ENCODE measurements around the gene IPO8.
A peak's percentile ranks its signal among the peaks of the same experiment; 100 is the strongest.

Gene IPO8

GRCh38 chr12:30695199-30696102, at the start of gene IPO8:
IPO8 (minus strand) TSS chr12:30695869; CDS start chr12:30695647, 222 bp downstream.
- DNase-seq: peak; percentile 92

- DNase-seq: no peak
Measured at GRCh38 chr12:30744321-30744720, 48.7 kb upstream of the IPO8 start.

DNA sequence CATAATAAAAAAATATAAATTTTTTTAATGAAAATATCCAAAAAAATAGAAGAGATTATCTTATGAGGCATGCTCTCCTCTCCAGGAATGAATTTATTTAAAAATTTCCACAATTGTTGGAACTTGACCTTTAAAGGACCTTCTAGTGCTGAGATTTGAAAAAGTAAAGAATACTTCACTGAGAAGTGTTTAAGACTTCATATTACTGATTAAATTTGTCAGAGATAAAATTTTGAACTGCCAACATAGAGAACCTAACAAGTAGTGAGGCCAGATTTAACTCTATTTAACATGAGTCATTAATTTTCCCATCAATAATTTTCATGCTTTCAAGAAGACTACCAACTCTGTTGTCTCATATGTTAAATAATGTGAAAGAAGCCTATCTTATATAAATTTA, 44.6 kb upstream of the IPO8 start:
- DNase-seq: no peak

DNA sequence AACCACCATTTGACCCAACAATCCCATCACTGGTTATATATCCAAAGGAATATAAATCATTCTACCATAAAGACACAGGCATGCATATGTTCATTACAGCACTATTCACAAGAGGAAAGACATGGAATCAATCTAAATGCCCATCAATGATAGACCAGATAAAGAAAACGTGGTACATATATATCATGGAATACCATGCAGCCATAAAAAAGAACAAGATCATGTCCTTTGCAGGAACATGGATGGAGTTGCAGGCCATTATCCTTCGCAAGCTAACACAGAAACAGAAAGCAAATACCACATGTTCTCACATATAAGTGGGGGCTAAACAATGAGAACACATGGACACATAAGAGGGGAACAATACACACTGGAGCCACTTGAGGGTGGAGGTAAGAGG, 43.4 kb upstream of the IPO8 start:
- DNase-seq: no peak

GRCh38 chr12:30732954-30733637, 37.4 kb upstream of the IPO8 start:
- no peak for DNase-seq

DNA sequence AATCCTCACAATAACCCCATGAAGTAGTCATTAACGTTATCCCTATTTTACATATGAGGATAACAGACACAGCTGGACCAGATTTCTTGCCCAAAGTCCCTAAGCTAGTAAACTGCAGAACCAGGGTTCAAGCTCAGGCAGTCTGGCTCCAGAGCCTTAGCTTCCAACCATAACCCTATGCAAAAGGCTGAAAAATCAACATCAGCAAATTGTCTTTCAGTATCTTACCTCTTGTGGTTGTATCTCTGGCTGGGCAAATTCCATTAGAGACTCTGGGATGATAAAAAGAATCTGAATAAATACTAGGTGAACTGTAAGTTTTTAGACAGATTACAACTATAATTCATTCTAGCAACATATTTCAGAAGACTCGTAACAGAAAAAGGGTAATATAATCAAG, 34.3 kb upstream of the IPO8 start:
- DNase-seq: no peak

DNA sequence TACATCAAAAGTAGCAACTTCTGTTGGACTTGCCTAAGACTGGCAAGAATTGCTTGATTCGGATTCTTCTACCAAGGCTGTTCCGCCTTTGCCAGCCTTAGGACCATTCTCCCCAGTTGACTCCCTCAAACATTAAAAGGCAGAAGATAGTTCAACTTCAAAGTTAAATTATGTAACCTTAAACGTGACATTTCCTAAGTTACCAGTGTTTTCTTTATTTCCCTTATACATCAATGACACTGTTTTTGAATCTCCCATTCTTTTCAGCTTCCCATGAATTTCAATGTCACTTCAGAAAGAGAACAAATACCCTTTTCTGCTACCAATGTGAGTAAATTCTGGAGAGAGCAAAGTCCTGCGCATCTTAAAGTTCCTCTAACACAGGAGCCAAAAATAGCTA, 33.9 kb upstream of the IPO8 start:
- no peak for DNase-seq

- no peak for DNase-seq
Measured at GRCh38 chr12:30726647-30727046, 31.0 kb upstream of the IPO8 start.

GRCh38 chr12:30725739-30726138, 30.1 kb upstream of the IPO8 start:
- no peak for DNase-seq

GRCh38 chr12:30719060-30719459, 23.4 kb upstream of the IPO8 start:
- no peak for DNase-seq

DNA sequence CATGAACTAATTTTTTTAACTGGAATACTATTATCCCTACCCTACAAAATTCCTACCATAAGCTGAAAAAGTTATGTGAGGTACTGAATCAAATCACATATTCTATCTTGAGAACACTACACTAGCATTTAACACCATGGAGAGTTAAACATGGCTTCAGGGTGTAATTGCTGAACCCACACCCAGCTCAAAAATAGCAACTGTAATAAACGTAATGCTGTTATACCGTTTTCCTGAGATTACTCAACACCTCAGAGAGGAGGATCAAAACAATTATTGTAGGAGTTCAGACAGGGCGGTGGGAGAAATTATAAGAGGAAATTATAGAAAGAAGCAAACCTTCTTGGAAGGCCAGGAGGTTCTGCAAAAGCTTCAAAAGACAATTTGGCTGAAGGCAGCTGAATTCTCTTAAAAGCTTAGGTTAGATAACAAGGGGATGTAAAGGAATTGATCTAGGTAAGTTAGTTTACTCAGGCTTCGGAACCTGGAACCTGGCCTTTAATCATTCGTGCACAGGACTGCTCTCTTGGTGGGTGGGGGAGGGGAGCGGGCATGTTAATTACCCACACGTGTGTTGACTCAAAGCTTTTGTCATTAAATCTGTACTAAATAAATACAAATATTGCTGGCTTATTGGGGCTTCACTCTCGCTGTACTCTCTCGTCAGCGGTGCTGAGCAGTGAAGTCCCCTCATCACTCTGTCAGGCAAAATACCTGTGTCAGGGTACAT, 12.1 kb upstream of the IPO8 start:
- no peak for DNase-seq

- no peak for DNase-seq
Measured at GRCh38 chr12:30706476-30706875, 10.8 kb upstream of the IPO8 start.

DNA sequence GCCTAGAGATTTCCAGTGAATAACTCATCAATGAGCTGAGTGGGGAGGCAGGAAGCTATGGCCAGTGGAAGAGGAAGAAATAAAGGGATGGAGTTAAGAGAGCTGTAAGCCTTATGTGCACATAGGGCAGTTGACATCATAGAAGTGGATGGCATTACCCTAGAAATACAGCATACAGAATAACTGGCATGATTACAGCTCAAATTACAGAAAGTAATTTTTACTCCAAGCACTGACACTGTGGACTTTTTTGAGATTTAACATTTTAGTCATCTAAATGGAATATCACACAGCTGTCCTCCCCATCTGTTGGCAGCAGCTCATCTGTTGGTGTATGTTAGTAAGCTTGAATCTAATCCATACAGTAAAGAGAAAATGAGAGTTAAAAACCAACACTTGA, 5.4 kb upstream of the IPO8 start:
- DNase-seq: no peak

GRCh38 chr12:30700216-30700900, 4.7 kb upstream of the IPO8 start:
- no peak for DNase-seq

- no peak for DNase-seq
Measured at GRCh38 chr12:30698346-30698745, 2.7 kb upstream of the IPO8 start.

DNA sequence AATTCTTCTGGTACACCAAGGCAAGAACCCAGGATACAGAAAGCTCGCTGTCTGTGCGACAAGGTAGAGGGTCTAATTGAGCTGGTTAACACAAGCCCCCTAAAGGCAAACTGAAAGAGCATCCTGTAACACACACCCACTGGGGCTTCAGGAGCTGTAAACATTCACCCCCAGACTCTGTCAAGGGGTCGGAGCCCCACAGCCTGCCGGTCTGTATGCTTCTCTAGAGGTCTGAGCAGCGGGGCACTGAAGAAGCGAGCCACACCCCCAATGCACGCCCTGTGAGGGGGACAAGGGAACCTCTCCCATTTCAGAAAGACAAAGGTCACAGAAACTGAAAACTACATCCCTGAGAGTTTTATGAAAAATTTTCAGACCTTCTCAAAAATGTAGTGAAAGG, 1.3 kb upstream of the IPO8 start:
- DNase-seq: no peak

- DNase-seq: no peak
Measured at GRCh38 chr12:30696486-30696885, 817 bp upstream of the IPO8 start.

- no peak for DNase-seq
Measured at GRCh38 chr12:30696103-30696408, 387 bp upstream of the IPO8 start.

GRCh38 chr12:30694412-30695198, 1.1 kb downstream of the IPO8 start:
- DNase-seq: no peak

DNA sequence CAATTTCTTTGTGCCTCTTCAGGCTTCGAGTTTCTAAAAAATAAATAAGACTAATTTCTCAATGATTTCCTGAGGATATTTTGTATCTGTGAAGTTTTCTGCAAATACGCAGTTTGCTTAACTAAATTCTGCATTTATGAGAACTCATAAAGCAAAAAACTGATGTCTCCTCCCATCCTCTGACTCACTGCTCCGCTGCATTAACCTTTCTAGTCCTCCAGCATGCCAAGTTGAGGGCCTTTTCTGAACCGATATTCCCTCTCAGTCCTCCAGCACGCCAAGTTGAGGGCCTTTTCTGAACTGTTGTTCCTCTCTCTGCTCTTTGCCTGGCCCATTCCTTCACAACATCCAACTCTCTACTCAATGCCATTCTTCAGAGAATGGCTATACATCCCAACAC, 3.2 kb downstream of the IPO8 start:
- no peak for DNase-seq

GRCh38 chr12:30691122-30691879, 4.4 kb downstream of the IPO8 start:
- DNase-seq: no peak
